Heart left ventricle (tissue), 16 donors: ENCODE measurements around the gene SND1. TPM values are rescaled to one million over a fixed set of nuclear protein-coding genes. Genes with fewer than 3 reads are reported as not detected.

Experiments
- ATAC-seq, 4 donors: fragments of 200-7000 bp; cut with Tn5 transposase; one replicate each; pipeline ENCODE4 v1.9.1; 2020 to 2022; ENCODE audit warnings: moderate library complexity in 4 of 4, mild to moderate bottlenecking in 3 of 4, moderate number of reproducible peaks in 1 of 4
- DNase-seq, 5 donors: peaks; one replicate each; pipeline ENCODE4 v3.0.0-alpha.2; 2020
- H3K27ac ChIP-seq, 12 donors: fragments of 200-600 bp; sonication (generic) in 4 of 12; one replicate each; pipeline versions ENCODE4 v1.5.0 to v1.8.0; 2016 to 2022; ENCODE audit warnings: mild to moderate bottlenecking in 2 of 12
- H3K27me3 ChIP-seq, 9 donors: fragments of 200-600 bp; sonication (generic) in 2 of 9; one replicate each; pipeline versions ENCODE4 v1.5.1 to v1.8.0; 2016 to 2022; ENCODE audit warnings: mild to moderate bottlenecking in 3 of 9
- H3K36me3 ChIP-seq, 9 donors: fragments of 200-600 bp; sonication (generic) in 2 of 9; one replicate each; pipeline versions ENCODE4 v1.5.0 to v1.8.0; 2018 to 2022; ENCODE audit warnings: mild to moderate bottlenecking in 2 of 9
- H3K4me1 ChIP-seq, 12 donors: fragments of 200-600 bp; sonication (generic) in 4 of 12; one replicate each; pipeline versions ENCODE4 v1.5.0 to v1.8.0; 2016 to 2022; ENCODE audit warnings: mild to moderate bottlenecking in 3 of 12
- H3K4me3 ChIP-seq, 12 donors: fragments of 200-600 bp; sonication (generic) in 4 of 12; one replicate each; pipeline versions ENCODE4 v1.5.0 to v1.8.0; 2017 to 2022; ENCODE audit warnings: mild to moderate bottlenecking in 9 of 12, moderate library complexity in 4 of 12
- H3K9me3 ChIP-seq, 12 donors: fragments of 200-600 bp; sonication (generic) in 4 of 12; one replicate each; pipeline versions ENCODE4 v1.5.0 to v1.8.0; 2016 to 2022; ENCODE audit warnings: mild to moderate bottlenecking in 1 of 12
- CTCF ChIP-seq, 12 donors: fragments of 200-600 bp; sonication (generic) in 4 of 12; IDR thresholded peaks; one replicate each; pipeline versions ENCODE4 v1.5.0 to v1.8.0; 2018 to 2022; ENCODE audit warnings: antibody characterized with exemption in 12 of 12, mild to moderate bottlenecking in 5 of 12
- POLR2A ChIP-seq, 2 donors: fragments of 450-650 bp; IDR thresholded peaks; one replicate each; pipeline ENCODE4 v1.6.1; 2017; ENCODE audit warnings: antibody characterized with exemption in 2 of 2, mild to moderate bottlenecking in 2 of 2, moderate library complexity in 2 of 2
- WGBS, 4 donors: extraction: QIAGEN DNeasy Blood & Tissue Kit in 2 of 4; methylation state at CpG; one replicate each; pipeline versions ENCODE4 v1.1.5 to v1.1.7; 2013 to 2018; 5-methylcytosine and 5-hydroxymethylcytosine counted together
- intact Hi-C, 10 donors: fragments of 100-400 bp; cut with DNase I; formaldehyde crosslinking; loops; one replicate each; pipeline versions ENCODE4 v1.11.1 to v1.14.2; 2022
- polyA plus RNA-seq, 2 donors: library from polyadenylated mRNA; stranded (reverse); fragments of 200-250 nt; gene quantifications; one replicate each; pipeline ENCODE4 v1.2.3, GENCODE V29; 2013
- total RNA-seq, 9 donors: library from RNA; depleted of rRNA in 2 of 9; stranded (reverse); fragments of >200 nt in 2 of 9; fragmentation: NEBNext Ultra II Directional in 3 of 9; extraction: Animal tissue kit (Norgen Biotek cat#: 25700) in 3 of 9; gene quantifications; one replicate each; pipeline versions ENCODE4 v1.1.0 to v1.2.4, GENCODE V29; 2016 to 2023
- donor health status: ischemic (EF 13 %, LVEDD 7.1; RV severe dilation, severe dysfunction).
- donor health status: healthy with polysubstance abuse.
- donor health status: DM: no; HTN: yes; CAD: no.
- donor health status: DM: no; HTN: no; CAD: no.
- donor health status: ischemic (EF 25% LVEDD 6.9; RV normal size, moderate dysfunction).
- donor health status: ischemic (EF 25% LVEDD 5.7; RV mildly dilated, moderate dysfunction).
- donor health status: healthy.
- donor health status: DM: yes; HTN: yes; CAD: no.
- donor health status: ischemic (EF 35%, LVEDD 5.7; RV mildly dilated, moderate dysfunction).
- donor health status: nonischemic (EF 11% LVEDD 7.7; RV severe dilation, severe dysfunction).
- donor health status: DM: yes; HTN: yes; CAD: no.
- donor health status: PGD.
- donor health status: ischemic (EF 29% LVEDD 5.4; RV normal size, mild dysfunction).
- donor health status: nonischemic (EF 23%, LVEDD 6.1; RV moderate dilation, normal function).

Gene SND1
- total and polyA plus RNA-seq, 11 donors, result 45.6 to 115 (median 76.3) TPM

GRCh38 chr7:127738859-127739258 is 86.9 kb downstream of the SND1 start:
- 86 to 92% (median 89%) methylated on average over 2 of the region's 2 CpGs for WGBS, 4 donors
- Histone ChIP-seq H3K9me3 (no peaks in the 10 kb centered on the region), H3K4me1 (peaks cover 0 to 20% (median 8%) of the 10 kb centered on the region in 12 donors), H3K4me3 (no peak overlapping the region), H3K27ac (no peak overlapping the region), H3K27me3 (no peaks in the 10 kb centered on the region), H3K36me3 (peaks cover 0 to 30% (median 0%) of the 10 kb centered on the region in 9 donors)
- TF ChIP-seq CTCF (IDR thresholded peaks at IDR 0.05), result no peak
- intact Hi-C loops, result no loop called here
- ATAC-seq (no peak), DNase-seq (no peak)

GRCh38 chr7:127741764-127742375 is 89.9 kb downstream of the SND1 start:
- ATAC-seq, result peak; percentile 38 to 80 (median 58)
- DNase-seq, result no peak
- Histone ChIP-seq H3K36me3 (peaks cover 0 to 14% (median 0%) of the 10 kb centered on the region in 9 donors), H3K27ac (no peak overlapping the region), H3K27me3 (no peaks in the 10 kb centered on the region), H3K4me3 (no peak overlapping the region), H3K4me1 (peaks cover 0 to 15% (median 7%) of the 10 kb centered on the region in 12 donors), H3K9me3 (no peaks in the 10 kb centered on the region)
- TF ChIP-seq CTCF (IDR thresholded peaks at IDR 0.05) (no peak), POLR2A (IDR thresholded peaks at IDR 0.05) (no peak)
- 23 to 49% (median 41%) methylated on average over 3 of the region's 3 CpGs for WGBS, 4 donors
- intact Hi-C loops, result no loop called here

GRCh38 chr7:127745445-127745844 is 93.5 kb downstream of the SND1 start:
- peaks cover 0 to 10% (median 0%) of the 10 kb centered on the region in 9 donors for H3K36me3 ChIP-seq
- TF ChIP-seq CTCF (IDR thresholded peaks at IDR 0.05) (no peak), POLR2A (IDR thresholded peaks at IDR 0.05) (no peak)
- 96 to 99% (median 97%) methylated on average over 1 of the region's 1 CpG for WGBS, 4 donors
- peaks cover 0 to 14% (median 6%) of the 10 kb centered on the region in 12 donors for H3K4me1 ChIP-seq
- DNase-seq, result no peak
- intact Hi-C loops, result no loop called here
- ATAC-seq, result no peak
- no peaks in the 10 kb centered on the region for H3K9me3 ChIP-seq
- H3K27me3 ChIP-seq, result no peaks in the 10 kb centered on the region
- H3K27ac ChIP-seq, result no peak overlapping the region
- H3K4me3 ChIP-seq, result no peak overlapping the region

- Histone ChIP-seq H3K36me3 (peaks cover 0 to 4% (median 0%) of the 10 kb centered on the region in 9 donors), H3K4me1 (peaks cover 0 to 22% (median 2%) of the 10 kb centered on the region in 12 donors), H3K9me3 (no peaks in the 10 kb centered on the region), H3K27me3 (no peaks in the 10 kb centered on the region), H3K27ac (no peak overlapping the region), H3K4me3 (no peak overlapping the region)
- ATAC-seq, result no peak
- no peak for DNase-seq
- intact Hi-C loops, result no loop called here
- 78 to 85% (median 84%) methylated on average over 4 of the region's 4 CpGs for WGBS, 4 donors
- TF ChIP-seq POLR2A (IDR thresholded peaks at IDR 0.05), result no peak
- no peak for TF ChIP-seq CTCF (IDR thresholded peaks at IDR 0.05)
Observed at GRCh38 chr7:127751062-127751461, 99.1 kb downstream of the SND1 start.
